ENCODE measurements around the gene TMEM125. TPM values are rescaled to one million over a fixed set of nuclear protein-coding genes. Genes with fewer than 3 reads are reported as not detected.

TMEM125 gene
- total RNA-seq, 4 donors from 2014 or later, result 4.2 to 15.5 (median 10.2) TPM

DNA sequence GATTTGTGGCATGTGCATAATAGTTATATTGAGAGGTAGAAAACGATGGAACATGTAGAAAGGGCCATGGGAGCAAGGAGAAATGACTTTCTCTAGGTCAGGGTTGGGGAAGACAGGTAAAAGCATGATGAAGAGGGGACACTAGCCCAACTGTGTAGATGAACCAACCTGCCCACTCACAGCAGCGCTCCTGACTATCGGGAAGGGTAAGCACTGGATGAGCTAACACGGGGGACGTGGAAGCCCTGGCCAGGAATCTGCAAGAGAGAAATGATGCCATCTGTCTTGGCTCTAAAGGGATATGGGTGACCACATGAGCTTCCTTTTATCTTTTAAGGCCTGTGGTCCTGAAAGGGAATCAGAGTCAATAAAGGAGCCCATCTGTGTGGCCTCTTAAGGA lies 36.2 kb upstream of the TMEM125 start:
- Histone ChIP-seq H3K4me3 (no peak overlapping the region), H3K36me3 (no peaks in the 10 kb centered on the region), H3K9me3 (no peaks in the 10 kb centered on the region), H3K4me1 (peaks cover 0 to 33% (median 3%) of the 10 kb centered on the region in 3 donors), H3K27ac (no peak overlapping the region), H3K27me3 (no peaks in the 10 kb centered on the region)
- intact Hi-C loops (cut with DNase I), result no loop called here
- DNase-seq, result no peak
- TF ChIP-seq CTCF (IDR thresholded peaks at IDR 0.05) (no peak), POLR2A (IDR thresholded peaks at IDR 0.05) (no peak)
- WGBS, 2 donors, result 86 to 89% methylated on average over 5 of the region's 5 CpGs

- intact Hi-C loops (cut with DNase I), result no loop called here
- no peaks in the 10 kb centered on the region for H3K27me3 ChIP-seq
- H3K27ac ChIP-seq, result no peak overlapping the region
- no peak for TF ChIP-seq CTCF (IDR thresholded peaks at IDR 0.05)
- TF ChIP-seq POLR2A (IDR thresholded peaks at IDR 0.05), result no peak
- 89 to 93% methylated on average over 3 to 10 of the region's 17 CpGs for WGBS, 2 donors
- H3K4me3 ChIP-seq, result no peak overlapping the region
- peaks cover 0 to 33% (median 3%) of the 10 kb centered on the region in 3 donors for H3K4me1 ChIP-seq
- no peaks in the 10 kb centered on the region for H3K9me3 ChIP-seq
- H3K36me3 ChIP-seq, result no peaks in the 10 kb centered on the region
- no peak for DNase-seq
Measured at GRCh38 chr1:43234267-43234666, 35.5 kb upstream of the TMEM125 start.

DNA sequence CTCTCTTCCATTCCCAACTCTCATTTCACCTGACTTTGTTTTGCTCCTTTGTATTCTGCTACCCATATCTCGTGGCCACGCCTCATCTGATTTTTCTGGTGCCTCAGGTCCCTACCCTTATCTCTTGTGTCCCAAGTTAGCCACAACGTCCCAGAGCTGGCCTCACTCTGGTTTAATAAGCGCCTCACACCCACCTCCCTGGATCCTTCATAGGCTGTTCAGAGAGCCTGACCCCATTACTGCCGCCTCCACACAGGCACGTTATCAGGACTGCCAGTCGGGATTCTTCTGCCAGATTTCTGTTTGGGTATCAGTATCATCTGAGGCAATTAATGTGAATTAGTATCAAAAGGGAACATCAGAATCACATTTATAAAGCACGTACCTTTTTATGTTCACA lies 34.7 kb upstream of the TMEM125 start:
- DNase-seq, result no peak
- WGBS, 2 donors, result 78 to 80% methylated on average over 8 of the region's 8 CpGs
- TF ChIP-seq POLR2A (IDR thresholded peaks at IDR 0.05) (no peak), CTCF (IDR thresholded peaks at IDR 0.05) (no peak)
- H3K4me3 ChIP-seq, result no peak overlapping the region
- H3K27me3 ChIP-seq, result no peaks in the 10 kb centered on the region
- intact Hi-C loops (cut with DNase I), result no loop called here
- peaks cover 0 to 29% (median 3%) of the 10 kb centered on the region in 3 donors for H3K4me1 ChIP-seq
- H3K9me3 ChIP-seq, result no peaks in the 10 kb centered on the region
- no peaks in the 10 kb centered on the region for H3K36me3 ChIP-seq
- H3K27ac ChIP-seq, result no peak overlapping the region

- Histone ChIP-seq H3K36me3 (no peaks in the 10 kb centered on the region), H3K27me3 (no peaks in the 10 kb centered on the region), H3K9me3 (no peaks in the 10 kb centered on the region), H3K4me1 (peaks cover 0 to 29% (median 3%) of the 10 kb centered on the region in 3 donors), H3K27ac (no peak overlapping the region), H3K4me3 (no peak overlapping the region)
- 56 to 78% methylated on average over 3 to 7 of the region's 9 CpGs for WGBS, 2 donors
- intact Hi-C loops (cut with DNase I), result no loop called here
- DNase-seq, result no peak
- TF ChIP-seq POLR2A (IDR thresholded peaks at IDR 0.05) (no peak), CTCF (IDR thresholded peaks at IDR 0.05) (no peak)
Measured at GRCh38 chr1:43235451-43236121, 34.2 kb upstream of the TMEM125 start.

DNA sequence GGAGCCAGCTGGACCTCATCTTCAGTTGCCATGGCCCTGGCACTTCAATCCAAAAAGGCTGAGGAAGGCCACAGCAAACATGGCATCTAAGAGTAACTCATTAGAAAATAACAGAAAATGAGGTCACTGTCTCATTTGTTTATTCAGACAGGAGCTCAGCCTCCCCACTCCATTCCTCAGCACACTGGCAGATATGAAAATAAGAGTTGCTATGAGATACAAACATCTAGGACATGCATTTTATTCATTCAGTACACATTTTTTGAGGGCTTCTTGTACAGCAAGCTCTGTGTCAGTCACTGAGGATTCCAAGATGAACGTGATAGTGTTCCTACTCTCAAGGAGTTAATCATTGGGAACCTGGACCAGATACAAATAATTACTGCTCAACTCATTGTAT lies 32.7 kb upstream of the TMEM125 start:
- Histone ChIP-seq H3K36me3 (no peaks in the 10 kb centered on the region), H3K27ac (no peak overlapping the region), H3K27me3 (no peaks in the 10 kb centered on the region), H3K4me1 (peaks cover 0 to 25% (median 3%) of the 10 kb centered on the region in 3 donors), H3K9me3 (no peaks in the 10 kb centered on the region), H3K4me3 (no peak overlapping the region)
- DNase-seq, result no peak
- WGBS, 2 donors, result 58 to 78% methylated on average over 1 of the region's 1 CpG
- intact Hi-C loops (cut with DNase I), result no loop called here
- no peak for TF ChIP-seq CTCF (IDR thresholded peaks at IDR 0.05)
- TF ChIP-seq POLR2A (IDR thresholded peaks at IDR 0.05), result no peak

All from esophagus squamous epithelium (tissue), 5 donors.